Skeletal muscle tissue (tissue), 4 donors: Measurements from ENCODE around the gene ARHGAP10. TPM values are rescaled to one million over a fixed set of nuclear protein-coding genes. Genes with fewer than 3 reads are reported as not detected.
A peak's percentile ranks its signal among the peaks of the same experiment; 100 is the strongest.

Experiments
- H3K27ac ChIP-seq: one replicate; pipeline ENCODE4 v1.7.0; 2013; ENCODE audit warnings: mild to moderate bottlenecking, low read depth, low read length, inconsistent platforms
- H3K27me3 ChIP-seq, 3 donors: one replicate each; pipeline ENCODE4 v1.7.0; 2013; ENCODE audit warnings: low read length in 3 of 3; ENCODE audit not compliant: control insufficient read depth in 3 of 3, insufficient read depth in 3 of 3
- H3K36me3 ChIP-seq, 3 donors: one replicate each; pipeline ENCODE4 v1.7.0; 2013; ENCODE audit warnings: low read length in 3 of 3; ENCODE audit not compliant: control insufficient read depth in 3 of 3, insufficient read depth in 3 of 3
- H3K4me1 ChIP-seq, 3 donors: one replicate each; pipeline ENCODE4 v1.7.0; 2013; ENCODE audit warnings: low read length in 3 of 3, mild to moderate bottlenecking in 3 of 3; ENCODE audit not compliant: control insufficient read depth in 3 of 3, insufficient read depth in 3 of 3
- H3K4me3 ChIP-seq, 3 donors: one replicate each; pipeline ENCODE4 v1.7.0; 2013; ENCODE audit warnings: low read length in 3 of 3
- H3K9ac ChIP-seq, 3 donors: one replicate each; pipeline ENCODE4 v1.7.0; 2013; ENCODE audit warnings: low read length in 3 of 3, mild to moderate bottlenecking in 3 of 3, moderate library complexity in 2 of 3, low read depth in 1 of 3
- H3K9me3 ChIP-seq, 3 donors: one replicate each; pipeline ENCODE4 v1.7.0; 2013; ENCODE audit warnings: low read length in 3 of 3; ENCODE audit not compliant: control insufficient read depth in 3 of 3
- total RNA-seq: library from RNA; depleted of rRNA; stranded (reverse); fragments of >200 nt; gene quantifications from one replicate; pipeline ENCODE4 v1.2.3, GENCODE V29; 2014
- donor health status: Osteomylitis.

The ARHGAP10 gene
- total RNA-seq, 1 donor from 2014 or later: 88.7 TPM

DNA sequence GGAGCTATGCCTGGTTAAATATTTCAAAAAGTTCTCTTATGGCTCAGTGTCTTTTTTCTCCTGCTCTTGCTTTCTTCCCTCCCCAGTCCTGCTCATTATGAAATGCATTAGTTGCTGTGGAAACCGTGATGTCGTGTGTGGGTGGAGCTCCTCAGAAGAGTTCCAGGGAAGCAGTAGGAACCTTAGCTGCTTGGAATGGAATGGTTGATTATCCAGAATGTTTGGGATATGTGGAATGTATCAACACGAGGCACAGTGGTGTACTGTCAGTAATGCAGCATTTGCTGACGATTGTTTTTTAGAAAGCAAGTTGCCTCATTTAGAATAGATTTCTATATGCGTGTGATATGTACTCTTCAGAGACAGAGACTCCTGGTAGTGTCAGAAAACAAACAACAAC is 333.2 kb downstream of the ARHGAP10 start:
- H3K27ac ChIP-seq: no peak overlapping the region
- H3K27me3 ChIP-seq: no peaks in the 10 kb centered on the region
- H3K9ac ChIP-seq: no peak overlapping the region
- H3K36me3 ChIP-seq: peaks cover 2 to 11% (median 4%) of the 10 kb centered on the region in 3 donors
- no peaks in the 10 kb centered on the region for H3K9me3 ChIP-seq
- peaks cover 40 to 56% (median 56%) of the 10 kb centered on the region in 3 donors for H3K4me1 ChIP-seq
- H3K4me3 ChIP-seq: no peak overlapping the region

DNA sequence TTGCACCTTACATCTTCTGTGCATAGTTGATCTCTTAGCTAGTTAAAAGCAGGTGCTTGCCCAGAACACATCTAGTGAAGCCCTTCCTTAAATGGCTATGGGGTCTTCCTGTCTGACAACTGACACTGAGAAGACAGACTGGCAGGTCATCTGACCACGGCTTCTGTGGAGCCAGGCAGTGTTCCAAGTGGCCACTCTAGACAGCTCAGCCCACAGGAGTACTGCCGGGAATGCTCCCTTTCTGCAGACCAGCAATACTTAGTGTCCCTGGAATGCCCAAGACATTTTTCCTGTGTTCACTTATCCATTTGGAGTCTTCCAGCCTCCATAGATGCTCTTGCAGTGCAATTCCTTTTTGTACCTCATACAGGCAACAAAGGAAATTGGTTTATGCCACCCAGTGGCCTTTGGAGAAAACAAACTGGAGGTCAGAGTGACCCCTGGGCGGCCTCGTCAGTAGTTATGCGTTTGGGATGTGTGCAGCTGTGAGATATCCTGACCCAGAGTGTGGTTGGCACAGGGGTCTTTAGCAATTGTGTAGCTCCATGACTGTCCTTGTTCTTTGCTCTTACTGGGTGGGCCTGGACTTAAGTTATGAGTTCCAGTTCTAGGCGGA is 335.5 kb downstream of the ARHGAP10 start:
- Histone ChIP-seq H3K36me3 (peaks cover 5 to 15% (median 6%) of the 10 kb centered on the region in 3 donors), H3K27me3 (no peaks in the 10 kb centered on the region), H3K4me3 (no peak overlapping the region), H3K27ac (peak overlapping the region; percentile 62), H3K4me1 (peaks cover 31 to 52% (median 41%) of the 10 kb centered on the region in 3 donors), H3K9ac (peak overlapping the region in 2 of 3 donors; percentile 7 to 34), H3K9me3 (no peaks in the 10 kb centered on the region)

- Histone ChIP-seq H3K9me3 (no peaks in the 10 kb centered on the region), H3K36me3 (peaks cover 13 to 20% (median 14%) of the 10 kb centered on the region in 3 donors), H3K27me3 (no peaks in the 10 kb centered on the region), H3K9ac (no peak overlapping the region), H3K4me1 (peaks cover 31 to 55% (median 46%) of the 10 kb centered on the region in 3 donors), H3K27ac (peak overlapping the region; percentile 38), H3K4me3 (no peak overlapping the region)
Measured at GRCh38 chr4:148068065-148068911, 336.4 kb downstream of the ARHGAP10 start.

DNA sequence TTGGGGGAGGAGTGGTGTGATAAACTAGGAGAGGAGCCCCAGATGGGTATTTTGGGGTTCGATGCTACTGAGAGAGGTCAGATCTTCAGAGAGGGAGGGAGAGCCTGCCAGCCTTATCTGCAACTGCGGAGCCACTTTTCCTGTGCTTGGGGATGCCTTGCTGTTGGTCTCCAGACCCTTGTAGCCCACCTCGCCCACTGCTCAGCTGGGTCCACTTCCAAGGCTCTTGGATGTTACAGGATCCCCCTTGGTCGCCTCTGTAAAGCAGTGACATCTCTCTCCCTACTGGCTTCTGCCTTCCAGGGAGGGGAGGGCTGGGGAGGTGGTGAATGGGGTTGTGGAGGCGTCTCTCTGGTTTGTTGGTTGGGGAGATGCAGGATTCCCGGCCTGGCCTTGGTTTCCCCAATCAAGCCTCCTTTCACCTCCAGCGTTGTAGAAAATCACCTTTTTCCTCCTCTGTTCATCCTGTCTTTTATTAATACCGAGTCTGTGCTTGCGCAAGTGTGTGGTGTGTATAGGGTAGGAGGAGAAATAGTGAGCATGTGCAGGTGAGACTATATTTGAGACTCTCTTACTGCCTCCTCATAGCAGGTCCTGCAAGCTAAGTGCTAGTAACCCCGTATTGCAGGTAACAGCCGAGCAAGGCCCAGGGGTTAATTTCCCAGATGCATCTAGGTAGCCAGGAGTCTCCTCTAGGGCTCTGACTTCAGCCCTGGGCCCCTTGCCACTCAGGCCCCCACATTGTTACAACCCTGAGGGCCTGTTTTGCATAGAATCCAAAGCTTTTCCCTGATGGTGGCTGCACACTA is 337.4 kb downstream of the ARHGAP10 start:
- Histone ChIP-seq H3K9ac (peak overlapping the region in 1 of 3 donors; percentile 0), H3K4me3 (no peak overlapping the region), H3K27ac (no peak overlapping the region), H3K4me1 (peaks cover 31 to 63% (median 53%) of the 10 kb centered on the region in 3 donors), H3K36me3 (peaks cover 12 to 16% (median 12%) of the 10 kb centered on the region in 3 donors), H3K27me3 (no peaks in the 10 kb centered on the region), H3K9me3 (no peaks in the 10 kb centered on the region)

- Histone ChIP-seq H3K27ac (no peak overlapping the region), H3K36me3 (peaks cover 12 to 18% (median 13%) of the 10 kb centered on the region in 3 donors), H3K4me1 (peaks cover 31 to 68% (median 56%) of the 10 kb centered on the region in 3 donors)
Measured at GRCh38 chr4:148069895-148070178, 337.9 kb downstream of the ARHGAP10 start.

GRCh38 chr4:148071009-148071408 is 339.1 kb downstream of the ARHGAP10 start:
- Histone ChIP-seq H3K9me3 (peaks cover 0 to 3% (median 2%) of the 10 kb centered on the region in 3 donors), H3K9ac (no peak overlapping the region), H3K27me3 (no peaks in the 10 kb centered on the region), H3K36me3 (peaks cover 12 to 25% (median 25%) of the 10 kb centered on the region in 3 donors), H3K27ac (no peak overlapping the region), H3K4me1 (peaks cover 31 to 71% (median 56%) of the 10 kb centered on the region in 3 donors), H3K4me3 (no peak overlapping the region)

More at GRCh38 chr4:148069895-148070178, 337.9 kb downstream of the ARHGAP10 start:
- H3K27me3 ChIP-seq: no peaks in the 10 kb centered on the region
- peaks cover 0 to 1% (median 0%) of the 10 kb centered on the region in 3 donors for H3K9me3 ChIP-seq
- peak overlapping the region in 1 of 3 donors; percentile 0 for H3K9ac ChIP-seq
- no peak overlapping the region for H3K4me3 ChIP-seq

DNA sequence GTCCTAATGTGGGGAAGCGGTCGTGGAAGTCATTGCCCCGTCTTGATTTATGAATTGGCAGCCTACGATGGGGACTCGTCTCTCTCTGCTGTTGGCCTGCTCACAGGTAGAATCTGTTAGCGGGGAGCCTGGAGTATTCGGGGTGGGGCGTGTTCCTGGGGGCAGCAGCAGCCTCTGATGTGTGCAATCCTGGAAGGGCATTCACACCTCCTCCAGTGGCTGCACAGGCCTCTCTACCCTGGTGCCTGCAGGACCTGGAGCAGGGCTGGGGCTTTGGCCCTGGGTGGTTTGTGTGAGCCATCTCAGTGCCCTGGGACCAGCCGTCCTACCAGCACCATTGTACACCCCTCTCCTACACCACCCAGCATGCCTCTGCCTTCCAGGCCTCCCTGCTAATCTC is 340.9 kb downstream of the ARHGAP10 start:
- peaks cover 2 to 3% (median 2%) of the 10 kb centered on the region in 3 donors for H3K9me3 ChIP-seq
- peaks cover 12 to 26% (median 25%) of the 10 kb centered on the region in 3 donors for H3K36me3 ChIP-seq
- peaks cover 22 to 61% (median 41%) of the 10 kb centered on the region in 3 donors for H3K4me1 ChIP-seq
- H3K4me3 ChIP-seq: no peak overlapping the region
- H3K27ac ChIP-seq: no peak overlapping the region
- no peaks in the 10 kb centered on the region for H3K27me3 ChIP-seq
- no peak overlapping the region for H3K9ac ChIP-seq

- Histone ChIP-seq H3K4me3 (no peak overlapping the region), H3K27ac (no peak overlapping the region), H3K9ac (no peak overlapping the region), H3K9me3 (peaks cover 2 to 3% (median 2%) of the 10 kb centered on the region in 3 donors), H3K36me3 (peaks cover 12 to 26% (median 25%) of the 10 kb centered on the region in 3 donors), H3K27me3 (no peaks in the 10 kb centered on the region), H3K4me1 (peaks cover 19 to 56% (median 35%) of the 10 kb centered on the region in 3 donors)
Measured at GRCh38 chr4:148073349-148073748, 341.5 kb downstream of the ARHGAP10 start.

GRCh38 chr4:148074462-148074861 is 342.6 kb downstream of the ARHGAP10 start:
- Histone ChIP-seq H3K27me3 (no peaks in the 10 kb centered on the region), H3K4me3 (no peak overlapping the region), H3K9me3 (peaks cover 2 to 3% (median 2%) of the 10 kb centered on the region in 3 donors), H3K27ac (no peak overlapping the region), H3K4me1 (peaks cover 14 to 45% (median 24%) of the 10 kb centered on the region in 3 donors), H3K36me3 (peaks cover 12 to 29% (median 26%) of the 10 kb centered on the region in 3 donors), H3K9ac (peak overlapping the region in 1 of 3 donors; percentile 41)
